Measurements from ENCODE around the gene NKD1.
"Not testable (repeated sequence)": the region's sequence is repeated elsewhere in the genome, so short reads cannot be mapped to it uniquely, and the experiment has no call there.

NKD1 gene

DNA sequence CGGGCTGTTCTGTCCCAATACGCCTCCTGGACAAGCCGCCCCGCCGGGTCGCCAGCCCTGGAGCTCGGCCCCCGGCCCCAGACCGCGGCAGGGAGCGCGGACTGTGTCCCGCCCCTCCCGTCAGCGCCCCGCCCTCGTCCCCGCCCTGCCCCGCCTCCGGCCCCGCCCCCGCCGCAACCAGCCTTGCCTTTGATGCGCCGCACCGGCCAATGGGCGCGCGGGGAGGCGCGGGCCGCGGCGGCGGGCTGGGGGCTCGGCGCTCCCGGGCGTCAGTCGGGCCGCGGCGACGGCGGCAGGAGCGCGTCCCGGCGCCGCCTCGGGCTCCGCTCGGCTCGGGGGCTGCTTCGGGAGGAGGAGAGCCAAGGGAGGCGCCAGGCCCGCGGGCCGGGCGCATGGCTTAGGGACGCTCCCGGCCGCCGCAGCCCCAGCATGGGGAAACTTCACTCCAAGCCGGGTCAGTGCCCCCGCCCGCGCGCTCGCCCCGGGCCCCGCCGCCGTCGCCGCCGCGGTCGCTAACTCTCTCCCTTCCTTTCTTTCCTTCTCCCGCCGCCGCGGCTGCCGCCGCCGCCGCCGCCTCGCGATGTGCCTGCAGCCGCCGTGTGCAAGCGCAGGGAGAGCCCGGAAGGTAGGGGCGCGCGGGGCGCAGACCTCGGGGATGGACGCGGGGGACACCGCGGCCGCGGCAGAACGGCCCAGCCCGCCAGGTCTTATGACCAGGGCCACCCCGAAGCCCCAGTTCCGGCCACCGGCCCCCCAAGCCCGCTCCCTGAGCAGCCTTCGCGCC is at the start of gene NKD1:
Gene NKD1, plus strand, starts transcription at position 272 of the 784 bp plus-strand sequence. Its CDS starts 158 bp downstream, at position 430.
- peak; percentile 15 to 63 for DNase-seq (ENCODE audit: extremely low read depth in 1 of 2, low read depth in 1 of 2)

GRCh38 chr16:50498431-50499155 is 49.6 kb upstream of the NKD1 start:
- DNase-seq (ENCODE audit: extremely low read depth in 1 of 2, low read depth in 1 of 2) = no peak

DNA sequence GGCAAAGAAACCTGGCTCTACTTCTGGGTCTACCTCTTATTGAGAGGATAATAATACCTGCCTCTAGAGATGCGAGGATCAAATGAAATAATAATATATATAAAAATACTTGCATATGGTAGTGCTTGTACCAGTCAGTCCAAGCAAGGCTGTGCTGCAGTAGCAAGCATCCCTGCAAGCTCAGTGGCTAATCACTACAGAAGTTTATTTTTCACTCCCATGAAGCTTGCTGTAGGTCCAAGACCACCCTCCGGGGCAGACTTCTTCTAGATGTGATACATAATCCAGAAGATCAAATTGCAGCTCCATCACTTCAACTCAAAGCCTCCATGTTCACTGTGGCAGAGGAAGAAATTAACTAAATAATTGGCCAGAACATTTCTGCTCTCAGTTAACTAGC is 48.9 kb upstream of the NKD1 start:
- DNase-seq (ENCODE audit: extremely low read depth in 1 of 2, low read depth in 1 of 2) = no peak

DNA sequence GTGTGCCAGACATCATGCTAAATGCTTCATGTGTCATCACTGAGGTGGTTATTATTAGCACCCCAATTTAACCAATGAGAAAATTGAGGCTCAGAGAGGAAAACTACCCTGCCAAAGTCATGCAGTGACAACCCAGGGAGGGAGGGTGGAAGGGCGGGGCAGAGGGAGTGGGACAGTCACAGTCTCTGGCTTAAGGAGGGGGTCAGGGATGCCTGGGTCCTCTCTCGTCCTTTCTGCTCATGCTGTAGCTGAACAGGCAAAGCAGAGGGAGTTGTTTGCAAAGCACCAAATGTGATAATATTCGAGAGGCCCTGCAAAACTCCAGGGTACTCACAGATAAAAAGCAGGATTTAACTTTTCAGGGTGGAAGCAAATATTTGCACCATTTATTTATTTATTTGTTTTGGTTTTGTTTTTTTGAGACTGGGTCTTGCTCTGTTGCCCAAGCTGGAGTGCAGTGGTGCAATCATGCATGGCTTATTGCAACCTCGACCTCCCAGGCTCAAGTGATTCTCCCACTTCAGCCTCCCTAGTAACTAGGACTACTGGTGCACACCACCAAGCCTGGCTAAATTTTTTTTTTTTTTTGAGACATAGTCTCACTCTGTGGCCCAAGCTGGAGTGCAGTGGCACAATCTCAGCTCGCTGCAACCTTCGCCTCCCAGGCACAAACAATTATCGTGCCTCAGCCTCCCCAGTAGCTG is 47.9 kb upstream of the NKD1 start:
- DNase-seq (ENCODE audit: extremely low read depth in 1 of 2, low read depth in 1 of 2) = no peak

DNA sequence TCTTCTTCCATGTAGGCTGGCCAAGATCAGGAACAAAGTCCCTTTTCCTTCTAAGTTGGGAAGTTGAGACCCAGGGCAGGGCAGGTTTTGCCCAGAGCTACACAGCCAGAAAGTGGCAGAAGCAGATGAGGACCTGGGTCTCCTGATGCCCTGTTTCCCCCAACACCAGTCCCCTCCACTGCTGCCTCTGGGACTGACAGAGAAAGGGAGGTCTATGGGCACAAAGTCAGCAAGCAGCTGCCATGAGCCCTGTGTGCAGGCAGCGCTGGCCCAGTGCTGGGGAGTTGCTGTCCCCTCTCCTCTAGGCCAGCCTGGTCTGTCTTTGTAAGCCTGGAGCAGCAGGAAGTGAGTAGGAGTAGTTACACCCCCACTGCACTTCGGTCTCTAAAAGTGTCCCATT is 46.9 kb upstream of the NKD1 start:
- no peak for DNase-seq (ENCODE audit: extremely low read depth in 1 of 2, low read depth in 1 of 2)

DNA sequence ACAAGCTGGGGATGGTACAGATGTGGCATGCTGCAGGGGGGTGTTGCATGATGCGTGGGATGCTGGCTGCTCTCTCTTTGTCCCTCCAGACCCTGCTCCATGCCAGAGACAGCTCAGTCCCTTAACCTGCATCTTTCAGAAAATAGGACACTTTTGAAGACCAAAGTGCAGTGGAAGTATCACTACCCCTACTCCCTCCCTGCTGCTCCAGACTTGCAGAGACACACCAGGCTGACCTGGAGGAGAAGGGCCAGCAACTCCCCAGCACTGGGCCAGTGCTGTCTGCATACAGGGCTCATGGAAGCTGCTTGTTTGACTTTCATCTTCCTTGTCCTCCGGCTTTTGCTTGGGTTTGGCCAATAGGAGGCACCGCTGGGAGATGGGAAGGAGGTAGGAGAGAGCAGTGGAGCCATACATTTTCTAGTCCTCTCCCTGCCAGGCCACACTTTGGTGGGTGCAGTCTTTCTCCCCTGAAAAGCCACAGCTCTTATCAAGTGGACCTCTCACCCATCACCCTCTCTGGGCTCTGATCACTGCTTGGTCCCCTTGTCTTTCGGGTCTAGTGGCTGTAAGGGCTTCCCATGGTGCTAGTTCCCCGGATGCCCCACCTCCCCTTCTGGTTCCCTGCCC is 46.1 kb upstream of the NKD1 start:
- DNase-seq (ENCODE audit: extremely low read depth in 1 of 2, low read depth in 1 of 2) = no peak

DNA sequence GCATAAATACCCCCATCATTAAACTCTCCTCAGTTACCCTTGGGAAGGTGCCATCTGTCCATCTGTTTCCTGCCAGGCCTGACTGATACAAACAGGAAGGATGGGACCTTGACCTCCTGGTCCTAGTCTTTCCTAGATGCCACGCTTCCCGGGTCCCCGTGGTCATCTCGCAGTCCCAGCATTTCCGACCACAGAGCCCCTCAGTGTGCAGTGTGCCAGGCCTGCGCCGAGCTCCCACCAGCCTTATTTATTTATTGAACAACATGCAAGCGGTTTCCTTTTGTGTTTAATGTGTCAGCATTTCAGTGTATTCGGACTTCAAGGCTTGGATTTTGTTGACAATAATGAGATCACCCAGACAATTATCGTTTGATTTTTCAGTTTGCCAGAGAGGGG is 45.6 kb upstream of the NKD1 start:
- DNase-seq (ENCODE audit: extremely low read depth in 1 of 2, low read depth in 1 of 2) = no peak

- not testable (repeated sequence) for DNase-seq (ENCODE audit: extremely low read depth in 1 of 2, low read depth in 1 of 2)
Measured at GRCh38 chr16:50503868-50504531, 44.2 kb upstream of the NKD1 start.

- DNase-seq (ENCODE audit: extremely low read depth in 1 of 2, low read depth in 1 of 2) = no peak
Measured at GRCh38 chr16:50505115-50505514, 43.1 kb upstream of the NKD1 start.

DNA sequence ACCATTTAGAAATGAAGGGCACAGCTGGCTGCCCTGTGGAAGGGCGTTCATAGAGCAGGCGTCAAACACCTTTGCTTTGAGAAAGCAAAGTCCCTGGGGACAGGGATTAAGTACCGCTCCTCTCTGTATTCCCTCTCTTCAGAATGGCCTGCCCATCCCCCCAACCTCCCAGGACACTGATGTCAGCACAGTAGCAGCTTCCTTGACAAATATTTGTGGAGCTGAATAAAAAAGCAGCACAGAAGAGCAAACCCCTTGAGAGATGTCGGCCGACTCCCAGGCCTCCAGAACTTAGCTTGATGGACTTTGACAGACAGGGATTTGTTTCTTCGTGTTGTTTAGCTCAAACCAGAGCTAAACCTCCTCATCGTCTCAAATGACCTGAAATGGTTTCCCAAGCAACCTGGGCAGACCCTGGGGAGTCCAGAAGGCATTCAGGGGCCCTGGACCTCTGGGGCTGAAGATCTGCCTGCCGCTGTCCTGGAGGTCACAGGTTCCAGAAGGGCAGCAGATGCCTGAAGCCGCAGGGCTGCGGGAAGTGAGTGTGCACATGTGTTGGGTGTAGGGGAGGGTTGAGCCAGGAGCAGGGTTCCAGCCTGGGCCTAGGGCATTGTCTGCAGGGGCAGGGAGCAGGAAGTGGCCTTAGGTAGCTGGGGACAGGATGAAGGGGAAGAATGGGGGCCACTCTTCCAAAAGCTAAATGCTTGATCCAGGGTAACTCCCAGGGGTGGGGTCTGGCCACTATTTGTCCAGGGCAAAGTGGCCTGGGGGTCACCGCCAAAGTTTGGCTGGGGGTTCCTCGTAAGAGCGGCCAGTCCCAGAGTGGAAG is 42.3 kb upstream of the NKD1 start:
- no peak for DNase-seq (ENCODE audit: extremely low read depth in 1 of 2, low read depth in 1 of 2)

DNA sequence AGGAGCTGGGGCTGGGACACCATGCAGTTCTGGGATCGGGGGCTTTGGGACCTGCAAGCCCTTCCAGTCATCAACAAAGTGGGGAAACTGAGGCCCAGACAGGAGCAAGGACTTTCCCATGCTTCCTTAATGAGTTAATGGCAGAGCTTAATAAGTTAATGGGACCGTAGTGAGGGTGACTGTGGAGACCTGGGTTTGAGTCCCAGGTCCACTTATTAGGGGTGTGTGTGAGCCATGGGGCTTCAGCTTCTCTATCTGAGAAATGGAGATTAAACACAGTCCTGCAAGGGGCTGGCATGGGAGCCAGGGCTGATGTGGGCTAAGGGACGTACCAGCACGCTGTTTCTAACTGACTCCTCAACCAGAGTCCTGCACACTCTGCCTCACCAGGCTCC is 41.7 kb upstream of the NKD1 start:
- no peak for DNase-seq (ENCODE audit: extremely low read depth in 1 of 2, low read depth in 1 of 2)

DNA sequence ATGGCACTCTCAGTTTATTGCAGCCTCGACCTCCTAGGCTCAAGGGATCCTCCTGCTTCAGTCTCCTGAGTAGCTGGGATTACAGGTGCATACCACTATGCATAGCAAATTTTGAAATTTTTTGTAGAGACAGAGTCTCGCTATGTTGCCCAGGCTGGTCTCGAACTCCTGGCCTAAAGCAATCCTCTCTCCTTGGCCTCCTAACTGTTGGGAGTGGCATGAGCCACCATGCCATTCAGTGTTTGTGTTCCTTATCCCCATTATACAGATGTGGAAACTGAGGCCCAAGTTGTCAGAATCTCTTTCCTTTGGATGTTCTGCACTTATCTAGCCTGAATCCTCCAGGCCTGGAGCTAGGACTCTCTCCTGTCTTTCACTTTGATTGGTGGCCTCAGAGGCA is 40.8 kb upstream of the NKD1 start:
- no peak for DNase-seq (ENCODE audit: extremely low read depth in 1 of 2, low read depth in 1 of 2)

GRCh38 chr16:50509521-50510341 is 38.5 kb upstream of the NKD1 start:
- DNase-seq (ENCODE audit: extremely low read depth in 1 of 2, low read depth in 1 of 2) = peak in 1 of 2 donors; percentile 5

- DNase-seq (ENCODE audit: extremely low read depth in 1 of 2, low read depth in 1 of 2) = no peak
Measured at GRCh38 chr16:50515218-50515617, 33.0 kb upstream of the NKD1 start.

DNA sequence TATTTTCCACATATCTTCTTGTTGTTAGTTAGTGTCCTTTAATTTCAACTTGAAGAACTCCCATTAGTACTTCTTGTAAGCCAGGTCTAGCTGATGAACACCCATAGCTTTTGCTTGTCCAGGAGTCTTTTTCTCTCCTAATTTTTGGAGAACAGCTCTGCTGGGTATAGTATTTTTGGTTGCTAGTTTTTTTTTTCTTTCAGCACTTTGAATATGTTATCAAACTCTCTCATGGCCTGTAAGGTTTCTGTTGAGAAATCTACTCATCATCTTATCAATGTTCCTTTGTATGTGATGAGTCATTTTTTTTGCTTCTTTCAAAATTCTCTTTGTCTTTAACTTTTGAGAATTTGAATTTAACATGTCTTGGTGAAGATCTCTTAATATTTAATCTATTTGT is 31.8 kb upstream of the NKD1 start:
- DNase-seq (ENCODE audit: extremely low read depth in 1 of 2, low read depth in 1 of 2) = no peak

DNA sequence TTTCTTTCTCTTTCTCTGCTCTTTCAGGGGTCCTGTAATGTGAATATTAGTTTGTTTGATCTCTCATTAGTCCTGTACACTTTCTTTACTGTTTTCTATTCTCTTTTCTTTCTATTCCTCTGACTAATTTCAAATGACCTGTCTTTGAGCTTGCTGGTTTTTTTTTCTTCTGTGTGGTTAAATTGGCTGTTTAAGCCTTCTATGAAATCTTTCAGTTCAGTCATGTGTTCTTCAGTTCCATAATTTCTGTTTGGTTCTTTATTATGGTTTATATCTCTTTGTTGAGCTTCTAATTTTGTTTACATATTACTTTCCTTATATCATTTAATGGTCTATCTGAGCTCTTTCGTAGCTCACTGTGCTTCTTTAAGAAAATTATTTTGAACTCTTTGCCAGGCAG is 31.3 kb upstream of the NKD1 start:
- no peak for DNase-seq (ENCODE audit: extremely low read depth in 1 of 2, low read depth in 1 of 2)

DNA sequence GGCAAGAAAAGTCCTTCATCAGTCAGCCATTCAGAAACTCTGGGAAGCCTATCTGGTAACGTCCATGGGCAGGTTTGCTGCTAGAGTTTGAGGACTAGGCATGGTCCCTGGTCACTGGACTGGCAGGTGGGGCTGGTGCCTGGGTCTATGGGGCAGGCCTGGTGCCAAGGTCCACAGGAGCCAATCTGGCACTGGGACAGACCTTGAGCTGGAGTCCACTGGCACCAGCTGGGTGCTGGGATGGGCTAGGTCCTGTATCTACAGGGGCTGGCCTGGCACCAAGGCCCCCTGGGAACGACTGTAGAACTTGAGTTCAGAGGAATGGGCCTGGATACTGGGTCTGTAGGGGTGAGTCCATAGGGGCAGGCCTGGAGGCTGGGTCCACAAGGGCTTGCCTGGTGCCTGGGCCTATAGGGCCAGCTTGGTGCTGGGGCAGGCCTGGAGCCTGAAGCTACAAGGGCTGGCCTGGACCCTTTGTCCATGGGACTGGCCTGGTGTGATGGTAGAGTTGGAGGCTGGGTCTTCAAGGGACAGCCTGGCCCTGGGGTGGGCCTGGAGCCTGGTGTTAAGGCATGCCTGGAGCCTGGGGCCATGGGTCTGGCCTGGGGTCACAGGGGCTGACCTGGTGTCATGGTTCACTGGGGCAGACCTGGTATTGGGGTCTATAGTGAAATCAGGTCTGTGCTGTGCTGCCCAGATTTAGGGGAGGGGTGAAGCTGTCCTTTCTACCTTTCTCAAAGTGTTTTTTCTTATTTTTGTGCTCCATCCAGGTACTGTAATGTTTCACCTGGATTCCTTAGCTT is 30.5 kb upstream of the NKD1 start:
- no peak for DNase-seq (ENCODE audit: extremely low read depth in 1 of 2, low read depth in 1 of 2)

- DNase-seq (ENCODE audit: extremely low read depth in 1 of 2, low read depth in 1 of 2) = no peak
Measured at GRCh38 chr16:50519001-50519400, 29.2 kb upstream of the NKD1 start.

All from activated CD8-positive, alpha-beta memory T cell treated with anti-CD3 and anti-CD28 coated beads for 1 hour (primary cell).